NB4 (cell line): Measurements from ENCODE around the gene RESP18.

Source experiments
- MYC ChIP-seq: IDR thresholded peaks from 2 replicates; pipeline ENCODE4 v1.6.1; 2011; ENCODE audit warnings: low read depth, low read length
- POLR2A ChIP-seq: IDR thresholded peaks from 2 replicates; pipeline ENCODE4 v1.6.1; 2011; ENCODE audit warnings: mild to moderate bottlenecking; ENCODE audit not compliant: insufficient read length; ENCODE audit errors: extremely low read depth
- TF ChIP-seq, protein P1 (sequence below): IDR thresholded peaks from one replicate; pipeline ENCODE4 v1.5.1; 2012; ENCODE audit warnings: low read depth, low read length
- TF ChIP-seq, protein P2 (sequence below): IDR thresholded peaks from 2 replicates; pipeline ENCODE4 v1.6.1; 2011; ENCODE audit warnings: low read depth, low read length

DNA sequence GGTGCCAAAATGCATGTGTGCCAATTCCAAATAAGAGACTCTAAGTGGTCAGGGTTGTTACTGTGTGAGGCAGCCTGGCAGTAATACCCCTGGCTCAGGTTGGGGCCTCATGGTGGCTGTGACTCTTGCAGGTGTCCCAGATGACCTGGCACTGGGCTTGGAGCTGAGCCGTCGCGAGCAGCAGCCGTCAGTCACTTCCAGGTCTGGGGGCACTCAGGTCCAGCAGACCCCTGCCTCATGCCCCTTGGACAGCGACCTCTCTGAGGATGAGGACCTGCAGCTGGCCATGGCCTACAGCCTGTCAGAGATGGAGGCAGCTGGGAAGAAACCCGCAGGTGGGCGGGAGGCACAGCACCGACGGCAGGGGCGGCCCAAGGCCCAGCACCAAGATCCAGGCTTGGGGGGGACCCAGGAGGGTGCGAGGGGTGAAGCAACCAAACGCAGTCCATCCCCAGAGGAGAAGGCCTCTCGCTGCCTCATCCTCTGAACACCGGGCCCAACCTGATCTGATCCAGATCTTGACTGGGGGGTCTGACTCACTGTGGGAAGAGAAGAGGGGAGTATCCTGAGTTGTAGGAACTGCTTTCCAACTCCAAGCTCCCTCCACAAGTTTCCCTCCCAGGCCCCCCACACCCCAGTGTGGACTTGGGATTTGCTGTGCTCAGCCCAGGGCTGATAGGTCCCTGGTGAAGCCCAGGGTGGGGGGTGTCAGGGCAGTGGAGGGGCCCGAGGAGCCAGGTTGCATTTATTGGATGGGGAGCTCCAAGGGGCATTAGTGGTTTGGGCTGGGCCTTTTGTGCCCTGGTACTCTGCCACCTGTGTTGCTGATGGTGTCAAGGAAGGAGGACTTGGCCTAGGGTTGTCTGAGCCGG lies 47.8 kb downstream of the RESP18 start:
- TF ChIP-seq, protein P1, sequence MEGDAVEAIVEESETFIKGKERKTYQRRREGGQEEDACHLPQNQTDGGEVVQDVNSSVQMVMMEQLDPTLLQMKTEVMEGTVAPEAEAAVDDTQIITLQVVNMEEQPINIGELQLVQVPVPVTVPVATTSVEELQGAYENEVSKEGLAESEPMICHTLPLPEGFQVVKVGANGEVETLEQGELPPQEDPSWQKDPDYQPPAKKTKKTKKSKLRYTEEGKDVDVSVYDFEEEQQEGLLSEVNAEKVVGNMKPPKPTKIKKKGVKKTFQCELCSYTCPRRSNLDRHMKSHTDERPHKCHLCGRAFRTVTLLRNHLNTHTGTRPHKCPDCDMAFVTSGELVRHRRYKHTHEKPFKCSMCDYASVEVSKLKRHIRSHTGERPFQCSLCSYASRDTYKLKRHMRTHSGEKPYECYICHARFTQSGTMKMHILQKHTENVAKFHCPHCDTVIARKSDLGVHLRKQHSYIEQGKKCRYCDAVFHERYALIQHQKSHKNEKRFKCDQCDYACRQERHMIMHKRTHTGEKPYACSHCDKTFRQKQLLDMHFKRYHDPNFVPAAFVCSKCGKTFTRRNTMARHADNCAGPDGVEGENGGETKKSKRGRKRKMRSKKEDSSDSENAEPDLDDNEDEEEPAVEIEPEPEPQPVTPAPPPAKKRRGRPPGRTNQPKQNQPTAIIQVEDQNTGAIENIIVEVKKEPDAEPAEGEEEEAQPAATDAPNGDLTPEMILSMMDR: no peak
- no peak for TF ChIP-seq POLR2A
- no peak for TF ChIP-seq MYC
- TF ChIP-seq, protein P2, sequence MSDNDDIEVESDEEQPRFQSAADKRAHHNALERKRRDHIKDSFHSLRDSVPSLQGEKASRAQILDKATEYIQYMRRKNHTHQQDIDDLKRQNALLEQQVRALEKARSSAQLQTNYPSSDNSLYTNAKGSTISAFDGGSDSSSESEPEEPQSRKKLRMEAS: no peak
